Upper lobe of left lung (tissue), 4 donors: ENCODE measurements around the gene TSPEAR.

Source experiments
- POLR2AphosphoS5 ChIP-seq, 2 donors: sonication (generic); formaldehyde crosslinking; IDR thresholded peaks; one replicate each; pipeline ENCODE4 v1.5.1; 2017; ENCODE audit warnings: antibody characterized with exemption in 2 of 2
- TF ChIP-seq, protein P1 (sequence below), 6 experiments: fragments of 450-650 bp in 4 of 6; fragments of 200-600 bp in 2 of 6; sonication (generic) in 2 of 6; IDR thresholded peaks; one replicate each; pipeline ENCODE4 v1.5.1; 2016 to 2019; ENCODE audit warnings: antibody characterized with exemption in 6 of 6

DNA sequence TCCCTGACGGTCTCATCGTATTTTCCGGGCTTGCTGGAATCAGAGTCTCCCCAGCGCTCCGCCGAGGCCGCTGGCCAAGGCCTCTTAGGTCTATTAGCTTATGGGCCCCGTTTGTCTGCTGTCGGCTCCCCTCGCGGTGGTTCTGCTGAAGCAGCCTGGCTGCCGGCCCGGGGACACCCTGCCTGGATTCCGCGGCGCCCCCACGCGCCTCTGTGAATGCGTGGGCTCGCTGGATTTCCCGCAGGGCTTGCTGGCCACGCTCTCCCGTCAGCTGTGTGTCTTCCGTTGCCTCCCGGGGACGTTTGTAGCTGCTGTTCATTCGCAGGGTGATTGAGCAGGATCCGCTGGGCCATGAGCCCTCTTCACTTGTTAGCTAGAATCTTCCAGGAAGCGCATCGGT is 247.6 kb downstream of the TSPEAR start:
- no peak for TF ChIP-seq POLR2AphosphoS5 (IDR thresholded peaks at IDR 0.05)
- TF ChIP-seq, protein P1, sequence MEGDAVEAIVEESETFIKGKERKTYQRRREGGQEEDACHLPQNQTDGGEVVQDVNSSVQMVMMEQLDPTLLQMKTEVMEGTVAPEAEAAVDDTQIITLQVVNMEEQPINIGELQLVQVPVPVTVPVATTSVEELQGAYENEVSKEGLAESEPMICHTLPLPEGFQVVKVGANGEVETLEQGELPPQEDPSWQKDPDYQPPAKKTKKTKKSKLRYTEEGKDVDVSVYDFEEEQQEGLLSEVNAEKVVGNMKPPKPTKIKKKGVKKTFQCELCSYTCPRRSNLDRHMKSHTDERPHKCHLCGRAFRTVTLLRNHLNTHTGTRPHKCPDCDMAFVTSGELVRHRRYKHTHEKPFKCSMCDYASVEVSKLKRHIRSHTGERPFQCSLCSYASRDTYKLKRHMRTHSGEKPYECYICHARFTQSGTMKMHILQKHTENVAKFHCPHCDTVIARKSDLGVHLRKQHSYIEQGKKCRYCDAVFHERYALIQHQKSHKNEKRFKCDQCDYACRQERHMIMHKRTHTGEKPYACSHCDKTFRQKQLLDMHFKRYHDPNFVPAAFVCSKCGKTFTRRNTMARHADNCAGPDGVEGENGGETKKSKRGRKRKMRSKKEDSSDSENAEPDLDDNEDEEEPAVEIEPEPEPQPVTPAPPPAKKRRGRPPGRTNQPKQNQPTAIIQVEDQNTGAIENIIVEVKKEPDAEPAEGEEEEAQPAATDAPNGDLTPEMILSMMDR (IDR thresholded peaks at IDR 0.05), result no peak
